HG03097 (cell line): ENCODE data around the gene ZFAND3.
"Not testable (repeated sequence)": the region's sequence is repeated elsewhere in the genome, so short reads cannot be mapped to it uniquely, and the experiment has no call there.

Source experiments
- ATAC-seq: cut with Tn5 transposase; IDR thresholded peaks from one replicate; pipeline ENCODE4 v1.9.1; 2021; ENCODE audit not compliant: unreplicated experiment, low FRiP score

ZFAND3 gene

DNA sequence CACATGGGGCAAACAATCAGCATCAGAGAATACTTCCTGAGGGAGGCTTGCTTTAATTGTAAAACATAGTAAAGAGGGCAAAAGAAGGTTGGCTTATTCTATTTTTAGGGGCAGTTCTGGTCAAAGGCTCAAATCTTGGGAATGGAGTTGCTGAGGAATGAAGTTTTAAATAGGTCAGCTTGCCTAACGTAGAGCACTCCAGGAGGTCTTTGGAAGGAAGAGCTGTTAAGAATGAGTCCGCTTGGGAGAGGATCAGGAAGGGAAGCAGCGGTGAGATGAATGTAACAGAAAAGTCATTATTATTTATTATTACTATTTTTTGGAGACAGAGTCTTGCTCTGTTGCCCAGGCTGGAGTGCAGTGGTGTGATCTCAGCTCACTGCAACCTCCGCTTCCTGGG lies 108.7 kb downstream of the ZFAND3 start:
- ATAC-seq, result no peak

DNA sequence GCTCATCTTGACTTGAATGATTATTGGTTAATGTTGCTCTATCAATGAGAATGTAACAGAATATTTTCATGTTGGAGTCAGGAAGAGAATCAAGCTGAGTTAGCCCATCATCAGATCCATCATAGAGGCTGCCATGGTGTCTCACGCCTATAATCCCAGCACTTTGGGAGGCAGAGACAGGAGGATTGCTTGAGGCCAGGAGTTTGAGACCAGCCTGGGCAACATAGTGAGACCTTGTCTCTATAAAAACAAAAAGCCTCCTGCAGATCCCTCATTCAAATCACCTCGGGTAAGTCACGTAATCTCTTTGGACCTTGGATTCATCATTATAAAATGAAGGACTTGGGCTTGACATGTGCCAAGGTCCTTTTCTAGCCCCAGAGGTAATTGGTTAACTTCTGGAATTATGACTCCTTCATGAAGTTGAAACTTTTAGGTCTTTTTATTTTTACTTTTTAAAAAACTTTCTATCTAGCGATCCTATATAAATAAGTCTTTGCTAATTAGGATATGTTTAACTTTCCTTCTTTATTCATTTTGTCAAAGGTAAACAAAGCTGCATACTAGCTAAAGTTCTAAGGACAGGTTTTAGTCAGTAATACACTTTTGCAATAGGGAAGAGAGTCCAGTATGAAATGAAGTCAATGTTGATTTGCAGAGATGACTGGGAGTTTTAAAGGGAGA lies 110.9 kb downstream of the ZFAND3 start:
- ATAC-seq, result no peak

- ATAC-seq, result no peak
Observed at GRCh38 chr6:37931066-37931465, 111.5 kb downstream of the ZFAND3 start.

DNA sequence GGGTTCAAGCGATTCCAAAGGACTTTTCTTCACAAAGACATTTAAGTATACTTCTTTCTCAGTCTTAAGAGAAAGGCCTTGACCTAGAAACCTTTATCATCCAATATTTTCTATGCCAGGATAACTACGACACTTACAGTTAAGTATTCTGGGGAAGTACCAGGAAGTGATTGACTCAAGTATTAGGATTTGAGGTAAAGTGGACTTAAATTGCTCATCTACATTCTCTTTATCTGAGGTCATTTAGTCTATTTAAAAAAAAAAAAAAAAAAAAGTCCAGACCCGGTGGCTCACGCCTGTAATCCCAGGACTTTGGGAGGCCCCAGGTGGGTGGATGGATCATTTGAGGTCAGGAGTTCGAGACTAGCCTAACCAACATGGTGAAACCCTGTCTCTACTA lies 114.7 kb downstream of the ZFAND3 start:
- no peak for ATAC-seq

- no peak for ATAC-seq
Observed at GRCh38 chr6:37936150-37936549, 116.6 kb downstream of the ZFAND3 start.

DNA sequence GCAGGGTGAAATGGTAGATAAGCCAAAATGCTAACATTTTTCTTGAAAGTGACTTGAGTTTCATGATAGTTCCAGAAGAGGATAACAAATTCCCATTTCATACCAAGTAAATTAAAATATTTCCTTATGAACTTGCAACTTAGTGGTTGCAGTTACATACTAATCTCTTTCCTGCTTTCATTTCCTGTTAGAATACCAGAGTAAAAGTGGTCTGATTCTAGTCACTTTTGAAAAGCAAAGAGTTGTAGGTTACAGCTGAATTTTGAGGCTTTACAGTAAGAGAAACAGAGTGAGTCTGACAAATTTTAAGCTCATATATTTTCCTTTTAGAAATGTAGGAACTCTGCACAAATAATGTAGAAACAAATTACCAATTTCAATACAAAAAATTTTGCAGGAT lies 117.4 kb downstream of the ZFAND3 start:
- no peak for ATAC-seq

- ATAC-seq, result no peak
Observed at GRCh38 chr6:37938909-37939308, 119.4 kb downstream of the ZFAND3 start.

DNA sequence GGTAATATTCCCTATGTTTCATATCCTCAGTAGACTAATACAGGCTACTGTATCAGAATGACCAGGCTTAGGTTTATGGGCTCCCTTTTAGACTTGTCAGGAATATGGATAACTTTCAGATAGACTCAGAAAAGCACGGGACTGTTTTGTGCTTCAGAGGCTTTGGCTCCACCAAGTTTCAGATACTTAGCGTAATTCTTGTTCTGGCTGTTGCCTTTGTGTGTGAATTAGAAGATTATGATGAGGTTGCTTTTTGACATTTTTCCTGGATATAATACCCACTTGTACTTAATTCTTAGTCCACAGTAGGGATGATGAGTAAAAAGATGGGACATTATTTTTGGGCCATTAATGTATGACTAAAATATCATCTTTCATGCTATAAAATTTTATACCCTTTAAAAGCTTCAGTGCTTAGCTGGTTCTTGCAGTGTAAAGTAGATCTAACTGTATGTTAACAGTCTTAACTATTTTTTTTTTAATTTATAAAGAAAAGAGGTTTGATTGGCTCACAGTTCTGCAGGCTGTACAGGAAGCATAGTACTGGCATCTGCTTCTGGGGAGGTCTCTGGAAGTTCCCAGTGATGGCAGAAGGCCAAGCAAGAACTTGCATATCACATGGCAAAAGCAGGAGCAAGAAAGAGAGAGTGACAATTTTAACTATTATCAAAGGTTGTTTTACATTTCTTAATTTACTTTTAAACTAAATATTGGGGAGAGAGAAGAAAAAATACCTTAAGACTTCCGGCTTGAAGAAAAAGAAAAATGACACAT lies 120.7 kb downstream of the ZFAND3 start:
- no peak for ATAC-seq

DNA sequence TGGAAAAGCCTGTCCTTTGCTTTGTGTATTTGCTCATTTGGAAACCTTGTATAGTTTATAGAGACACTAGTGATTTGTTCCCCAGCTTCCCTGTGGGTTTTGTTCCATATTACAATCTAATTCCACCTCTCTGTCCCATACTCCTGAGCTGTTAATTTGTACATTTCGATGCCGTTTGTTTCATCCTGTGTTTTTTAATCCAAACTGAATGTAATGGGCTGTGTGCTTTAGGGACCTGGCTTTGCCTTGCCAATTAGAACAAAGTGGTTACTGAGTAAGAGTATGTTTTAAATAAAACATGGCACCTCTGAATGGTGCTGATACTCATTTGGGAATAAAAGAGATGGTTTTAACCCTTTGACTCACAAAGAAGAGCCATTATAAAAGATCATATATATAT lies 122.3 kb downstream of the ZFAND3 start:
- no peak for ATAC-seq

GRCh38 chr6:37942606-37943376 lies 123.3 kb downstream of the ZFAND3 start:
- ATAC-seq, result no peak

DNA sequence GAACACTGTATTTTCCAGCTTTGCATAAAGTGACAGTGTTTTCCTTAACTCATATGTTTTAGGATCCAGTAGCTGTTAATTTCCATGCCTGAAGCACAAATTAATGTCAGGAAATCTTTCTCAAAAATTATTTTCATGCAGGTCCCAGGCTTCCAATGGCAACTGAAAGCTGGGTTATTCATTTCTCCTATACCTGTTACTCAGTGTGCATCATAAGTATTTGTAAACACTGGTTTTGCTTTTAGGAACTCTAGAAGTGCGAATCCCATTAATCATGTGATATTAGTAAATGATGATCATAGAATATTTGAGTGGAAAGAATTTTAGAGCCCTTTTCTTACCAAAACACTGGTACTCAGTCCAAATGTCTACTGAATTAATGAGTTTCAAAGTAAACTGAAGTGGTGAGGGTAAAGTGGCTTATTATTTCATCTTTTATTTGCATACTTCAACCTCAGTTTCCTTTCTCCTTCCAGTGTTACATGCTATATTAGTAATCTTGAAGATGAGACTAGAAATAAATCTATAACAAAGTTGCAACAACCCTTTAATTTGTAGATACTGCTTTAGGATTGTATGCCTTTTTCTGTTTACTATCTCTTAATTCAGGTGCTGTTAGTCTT lies 124.0 kb downstream of the ZFAND3 start:
- no peak for ATAC-seq

DNA sequence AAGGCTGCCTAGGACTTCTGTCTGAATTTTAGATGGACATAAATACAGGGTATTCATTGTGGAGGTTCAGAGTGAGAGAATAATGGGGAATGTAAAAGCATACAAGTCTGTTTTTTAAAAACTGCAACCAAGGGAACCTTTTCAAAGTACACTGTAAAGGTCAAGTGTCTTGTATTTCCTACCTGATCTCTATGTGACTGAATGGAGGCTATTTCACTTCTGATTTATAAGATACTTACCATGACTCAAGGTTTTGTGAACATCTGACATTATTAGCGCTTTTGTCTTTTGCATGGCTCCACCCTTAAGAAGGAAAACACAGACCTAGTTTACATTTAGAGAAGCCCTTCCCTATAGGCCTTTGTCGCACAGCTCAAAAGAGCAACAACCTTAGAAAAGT lies 126.5 kb downstream of the ZFAND3 start:
- no peak for ATAC-seq

GRCh38 chr6:37947468-37947867 lies 127.9 kb downstream of the ZFAND3 start:
- ATAC-seq, result no peak

GRCh38 chr6:37948584-37948983 lies 129.1 kb downstream of the ZFAND3 start:
- ATAC-seq, result not testable (repeated sequence)

DNA sequence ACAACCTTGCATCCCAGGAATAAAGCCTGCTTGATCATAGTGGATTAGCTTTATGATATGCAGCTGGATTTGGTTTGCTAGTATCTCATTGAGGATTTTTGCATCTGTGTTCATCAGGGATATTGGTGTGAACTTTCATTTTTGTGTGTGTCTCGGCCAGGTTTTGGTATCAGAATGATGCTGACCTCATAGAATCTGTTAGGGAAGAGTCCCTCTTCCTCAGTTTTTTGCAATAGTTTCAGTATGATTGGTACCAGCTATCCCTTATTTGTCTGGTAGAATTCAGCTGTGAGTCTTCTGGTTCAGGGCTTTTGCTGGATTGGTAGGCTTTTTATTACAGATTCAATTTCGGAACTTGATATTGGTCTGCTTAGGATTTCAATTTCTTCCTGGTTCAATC lies 132.5 kb downstream of the ZFAND3 start:
- no peak for ATAC-seq

GRCh38 chr6:37954791-37955190 lies 135.3 kb downstream of the ZFAND3 start:
- ATAC-seq, result no peak

DNA sequence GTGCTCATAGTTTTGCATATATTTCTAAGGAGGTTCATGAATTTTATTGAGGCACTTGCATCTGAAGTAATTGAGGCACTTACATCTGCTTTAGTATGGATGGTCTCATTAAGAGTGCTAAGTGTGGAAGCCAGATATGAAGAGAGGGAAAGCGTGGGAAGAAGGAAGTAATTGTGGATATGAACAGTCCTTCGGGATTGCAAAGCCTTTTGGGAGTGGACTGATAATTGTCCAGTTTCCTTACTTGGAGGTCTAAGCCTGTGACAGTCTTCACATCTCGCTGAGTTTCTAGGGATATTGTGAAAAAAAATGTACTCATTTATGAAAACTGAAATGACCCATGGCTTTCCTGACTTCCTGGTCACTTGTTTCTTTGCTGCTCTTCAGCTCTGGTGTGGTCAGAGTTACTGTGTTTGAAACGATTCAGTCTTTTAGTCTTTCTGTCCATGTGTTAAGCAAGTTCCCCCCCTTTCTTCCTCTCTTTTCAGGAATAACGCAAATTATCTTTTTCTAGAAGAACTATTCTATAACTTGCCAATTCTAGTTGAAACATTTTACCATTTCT lies 137.3 kb downstream of the ZFAND3 start:
- no peak for ATAC-seq

DNA sequence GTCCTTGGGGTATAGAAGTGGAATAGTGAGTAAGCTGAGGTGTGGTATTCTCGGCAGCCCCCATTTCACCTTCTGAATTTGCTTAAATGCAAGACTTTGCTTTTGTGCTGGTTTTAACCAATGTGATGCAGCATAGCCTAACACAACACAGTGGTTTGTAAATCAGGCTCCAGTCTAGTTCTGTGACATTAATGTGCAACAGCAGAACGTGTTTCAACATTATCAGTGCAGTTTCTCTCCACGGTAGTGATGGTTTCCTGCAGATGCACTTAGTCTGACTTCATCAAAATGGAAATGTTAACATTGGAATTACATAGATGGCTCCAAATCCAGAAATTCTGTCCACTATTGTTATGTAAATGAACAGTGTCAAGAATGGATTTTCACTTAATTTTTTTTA lies 139.5 kb downstream of the ZFAND3 start:
- no peak for ATAC-seq

DNA sequence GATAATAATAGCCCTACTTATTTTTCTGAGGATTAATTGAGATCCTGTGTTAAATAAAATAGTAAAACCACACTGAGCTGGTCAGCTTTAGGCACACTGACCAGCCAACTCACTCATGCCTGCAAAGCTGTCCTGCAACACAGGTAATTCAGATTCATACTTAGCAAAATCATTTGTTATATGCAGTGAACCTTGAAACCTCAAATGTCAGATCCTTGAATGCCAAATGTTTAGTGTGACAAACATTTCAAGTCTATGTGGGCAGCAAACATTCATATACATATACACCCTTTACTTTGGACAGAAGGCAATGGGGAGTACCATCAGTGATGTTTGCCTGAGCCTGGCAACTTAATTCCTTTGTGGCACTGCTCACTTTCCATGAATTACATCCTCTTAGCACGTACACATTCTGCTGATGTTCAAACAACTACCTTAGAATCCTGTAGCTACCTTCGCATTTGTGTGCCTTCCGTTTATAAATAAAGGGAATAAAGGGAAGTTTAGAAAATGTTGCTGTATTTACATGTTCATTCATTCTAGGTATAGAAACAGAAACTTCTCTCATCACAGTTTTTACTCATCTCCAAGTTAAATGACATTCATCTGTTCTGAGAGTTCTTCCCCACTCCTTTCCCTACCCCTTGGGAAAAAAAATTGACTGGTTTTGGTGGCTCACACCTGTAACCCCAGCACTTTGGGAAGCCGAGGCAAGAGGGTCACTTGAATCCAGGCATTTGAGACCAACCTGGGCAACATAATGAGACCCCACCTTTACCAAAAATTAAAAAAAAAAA lies 140.8 kb downstream of the ZFAND3 start:
- ATAC-seq, result no peak

DNA sequence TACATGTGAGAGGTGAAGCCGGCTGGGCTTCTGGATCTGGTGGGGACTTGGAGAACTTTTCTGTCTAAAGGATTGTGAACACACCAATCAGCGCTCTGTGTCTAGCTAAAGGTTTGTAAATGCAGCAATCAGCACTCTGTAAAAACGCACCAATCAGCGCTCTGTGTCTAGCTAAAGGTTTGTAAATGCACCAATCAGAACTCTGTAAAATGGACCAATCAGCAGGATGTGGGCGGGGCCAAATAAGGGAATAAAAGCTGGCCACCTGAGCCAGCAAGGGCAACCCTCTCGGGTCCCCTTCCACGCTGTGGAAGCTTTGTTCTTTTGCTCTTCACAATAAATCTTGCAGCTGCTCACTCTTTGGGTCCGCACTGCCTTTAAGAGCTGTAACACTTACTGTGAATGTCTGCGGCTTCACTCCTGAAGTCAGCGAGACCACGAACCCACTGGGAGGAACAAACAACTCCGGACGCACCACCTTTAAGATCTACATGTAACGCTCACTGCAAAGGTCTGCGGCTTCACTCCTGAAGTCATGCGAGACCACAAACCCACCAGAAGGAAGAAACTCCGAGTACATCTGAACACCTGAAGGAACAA lies 143.1 kb downstream of the ZFAND3 start:
- not testable (repeated sequence) for ATAC-seq
